Measurements from ENCODE around the gene LHFPL2. TPM values are rescaled to one million over a fixed set of nuclear protein-coding genes. Genes with fewer than 3 reads are reported as not detected.

Gene LHFPL2
- total and polyA plus RNA-seq, 2 of the 4 experiments (the other 2 are of a cell fraction) = 6.5 to 11.3 TPM

DNA sequence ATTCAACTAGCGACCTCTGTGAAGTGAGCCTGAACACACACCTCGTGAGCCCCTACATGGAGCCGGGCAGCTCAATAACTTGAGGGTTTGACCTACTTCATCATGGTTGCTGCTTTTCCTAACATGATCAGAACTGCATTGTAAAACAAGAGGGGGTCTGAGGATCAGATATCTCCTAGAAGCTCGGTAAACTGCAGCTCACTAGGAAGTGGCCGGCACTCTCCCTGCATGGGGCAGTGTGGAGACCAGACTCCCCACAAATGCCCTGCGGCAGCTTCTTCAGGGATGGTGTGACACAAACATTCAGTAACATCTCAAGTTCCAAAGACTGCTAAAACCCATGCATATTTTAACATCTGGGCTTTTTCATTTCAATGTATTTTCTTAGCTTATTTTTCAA lies 18.5 kb downstream of the LHFPL2 start:
- H3K4ac ChIP-seq (ENCODE audit: low read depth, low read length) = no peak overlapping the region
- no peaks in the 10 kb centered on the region for H3K9me3 ChIP-seq (ENCODE audit: control insufficient read depth, insufficient read depth, low read length)
- H3K4me2 ChIP-seq (ENCODE audit: low read depth, low read length) = no peak overlapping the region
- no peak overlapping the region for H2BK5ac ChIP-seq (ENCODE audit: low read depth, low read length, poor library complexity, severe bottlenecking)
- TF ChIP-seq MXI1 (IDR thresholded peaks at IDR 0.05; ENCODE audit: borderline replicate concordance, low read depth, low read length) = no peak
- TF ChIP-seq, protein P1, sequence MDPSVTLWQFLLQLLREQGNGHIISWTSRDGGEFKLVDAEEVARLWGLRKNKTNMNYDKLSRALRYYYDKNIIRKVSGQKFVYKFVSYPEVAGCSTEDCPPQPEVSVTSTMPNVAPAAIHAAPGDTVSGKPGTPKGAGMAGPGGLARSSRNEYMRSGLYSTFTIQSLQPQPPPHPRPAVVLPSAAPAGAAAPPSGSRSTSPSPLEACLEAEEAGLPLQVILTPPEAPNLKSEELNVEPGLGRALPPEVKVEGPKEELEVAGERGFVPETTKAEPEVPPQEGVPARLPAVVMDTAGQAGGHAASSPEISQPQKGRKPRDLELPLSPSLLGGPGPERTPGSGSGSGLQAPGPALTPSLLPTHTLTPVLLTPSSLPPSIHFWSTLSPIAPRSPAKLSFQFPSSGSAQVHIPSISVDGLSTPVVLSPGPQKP (IDR thresholded peaks at IDR 0.05; ENCODE audit: borderline replicate concordance, low read depth, low read length) = no peak
- no peak for TF ChIP-seq CTCF (conservative IDR thresholded peaks at IDR 0.05; ENCODE audit: low read depth, low read length)
- no peak for TF ChIP-seq RAD21 (IDR thresholded peaks at IDR 0.05; ENCODE audit: low read length)
- no peak for TF ChIP-seq RFX5 (IDR thresholded peaks at IDR 0.05; ENCODE audit: low read depth, low read length)
- no peak for TF ChIP-seq MAZ (IDR thresholded peaks at IDR 0.05; ENCODE audit: borderline replicate concordance, low read depth, low read length)
- TF ChIP-seq MAFK (IDR thresholded peaks at IDR 0.05; ENCODE audit: low read depth, low read length) = no peak
- TF ChIP-seq NFE2L2 (IDR thresholded peaks at IDR 0.05; ENCODE audit: low read depth, low read length) = no peak
- no peak overlapping the region; the same call in 1 of the 2 replicates for H3K18ac ChIP-seq (ENCODE audit: low read depth, low read length)
- H3K23ac ChIP-seq (ENCODE audit: low read depth, low read length) = no peak overlapping the region
- H2AFZ ChIP-seq (replicated peaks; ENCODE audit: low read length, poor library complexity) = no peak overlapping the region
- H3K36me3 ChIP-seq (ENCODE audit: control insufficient read depth, insufficient read depth, low read length) = peaks cover 57% of the 10 kb centered on the region
- peaks cover 41 to 90% of the 10 kb centered on the region in 2 experiments for H3K79me1 ChIP-seq (ENCODE audit: low read depth in 1 of 2, low read length in 2 of 2)
- no peak overlapping the region for H4K91ac ChIP-seq (ENCODE audit: insufficient read depth, low read depth, low read length)
- H3K4me1 ChIP-seq (ENCODE audit: control insufficient read depth, insufficient read depth, low read length) = peaks cover 32% of the 10 kb centered on the region
- no peak overlapping the region for H3K4me3 ChIP-seq (ENCODE audit: insufficient read depth, low read depth, low read length)
- peaks cover 32% of the 10 kb centered on the region for H3K9me1 ChIP-seq (ENCODE audit: insufficient read depth, low read length)
- peaks cover 43% of the 10 kb centered on the region; the same call in 1 of the 2 replicates for H4K20me1 ChIP-seq (ENCODE audit: insufficient read depth, low read length)
- no peak overlapping the region for H3K56ac ChIP-seq (ENCODE audit: extremely low read depth, insufficient read depth, low read length)
- H2BK15ac ChIP-seq (ENCODE audit: low read depth, low read length) = no peak overlapping the region
- intact Hi-C loops (cut with micrococcal nuclease) = loop anchor here (10.0 kb wide), 1 partner anchor 325 kb away; no protein-coding TSS in a partner anchor
- dilution Hi-C loops (cut with HindIII; ENCODE audit: low sequenced_read_pairs, unreplicated experiment) = no loop called here
- no peak for ATAC-seq (ENCODE audit: low read depth)
- POLR2A ChIA-PET (ENCODE audit: unreplicated experiment) = no interaction called here
- no peak overlapping the region for H2AK5ac ChIP-seq (ENCODE audit: low read depth, low read length)
- 100% methylated on average over 1 of the region's 6 CpGs; no CpG with 5 or more reads in 1 of the 2 experiments for WGBS, 2 experiments (ENCODE audit: extremely low coverage in 2 of 2, insufficient read length in 1 of 2)
- no peak overlapping the region for H3K14ac ChIP-seq (replicated peaks; ENCODE audit: low read depth, low read length)
- in situ Hi-C loops (cut with MboI; ENCODE audit: low sequenced_read_pairs) = no loop called here
- H2BK120ac ChIP-seq (ENCODE audit: low read depth, low read length) = no peak overlapping the region
- no peak for DNase-seq
- no peak overlapping the region for H4K5ac ChIP-seq (ENCODE audit: low read depth, low read length)
- no peak overlapping the region for H3K27ac ChIP-seq (ENCODE audit: insufficient read depth, low read length)
- CTCF ChIA-PET = interaction anchor here (0.6 kb wide), 1 partner anchor 8 kb away, joined by 3 read pairs; no protein-coding TSS in a partner anchor
- BruUV-seq (replicated peaks) = no TSS peak
- no peak overlapping the region for H2BK20ac ChIP-seq (ENCODE audit: low read depth, low read length)
- H4K8ac ChIP-seq (ENCODE audit: low read depth in 2 of 2, low read length in 2 of 2) = no peak overlapping the region
- no peak overlapping the region for H3K9ac ChIP-seq (ENCODE audit: low read depth, low read length)
- no peak overlapping the region for H2AK9ac ChIP-seq (replicated peaks; ENCODE audit: low read depth, low read length, poor library complexity)
- H3K27me3 ChIP-seq (ENCODE audit: control insufficient read depth, insufficient read depth, low read length) = no peaks in the 10 kb centered on the region

All from IMR-90 (cell line).